Measurements from ENCODE around the gene RASGRP2. TPM values are rescaled to one million over a fixed set of nuclear protein-coding genes. Genes with fewer than 3 reads are reported as not detected.

RASGRP2 gene
- total and polyA plus RNA-seq, 2 of the 8 experiments (the other 6 are each of a cell fraction or from before 2014, with no cell fraction given), result 40.6 to 45.7 TPM

DNA sequence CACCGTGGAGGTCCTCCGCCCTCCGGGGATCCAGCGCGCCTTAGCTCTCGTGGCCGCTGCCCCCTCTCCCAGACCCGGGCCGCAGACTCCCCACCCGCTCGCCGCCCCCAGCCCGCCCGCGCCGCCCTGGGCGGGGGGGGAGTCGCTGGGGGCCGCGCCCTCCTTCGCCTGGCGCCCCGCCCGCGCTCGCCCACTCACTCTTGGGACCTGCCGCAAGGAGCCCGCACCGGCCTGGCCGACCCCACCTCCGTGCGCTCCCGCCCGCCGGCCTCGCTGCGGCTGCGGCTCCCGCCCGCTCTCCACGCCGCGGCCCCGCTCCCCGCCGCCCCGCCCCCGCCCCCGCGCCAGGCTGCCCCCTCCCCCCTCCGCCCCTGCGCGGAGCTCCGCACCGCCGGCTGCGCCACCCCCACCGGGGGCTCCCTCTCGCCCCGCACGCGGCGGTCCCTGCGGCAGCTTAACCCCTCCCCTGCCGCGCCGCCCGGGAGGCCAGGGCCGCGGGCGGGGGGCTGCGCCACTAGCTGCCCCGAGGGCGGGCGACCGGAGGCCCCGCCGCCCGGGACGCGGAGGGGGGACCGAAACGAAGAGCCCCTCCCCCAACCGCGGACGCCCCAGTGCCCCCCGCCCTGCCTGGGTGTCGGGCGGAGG is 724 bp upstream of the RASGRP2 start:
- Histone ChIP-seq H3K23ac (ENCODE audit: insufficient read length) (no peak overlapping the region), H3K23me2 (ENCODE audit: low read depth, low read length) (peaks cover 35% of the 10 kb centered on the region), H2BK5ac (ENCODE audit: low read depth, low read length) (no peak overlapping the region), H3K4ac (replicated peaks; ENCODE audit: insufficient read length, low read depth, low read length) (no peak overlapping the region), H3K4me1 (replicated peaks in 1 of 4; ENCODE audit: control insufficient read depth in 3 of 4, insufficient read depth in 4 of 4, low read length in 3 of 4) (peaks cover 4 to 27% (median 23%) of the 10 kb centered on the region in 4 experiments), H2BK15ac (ENCODE audit: low read length) (no peak overlapping the region), H3K56ac (replicated peaks; ENCODE audit: insufficient read length, low read depth, low read length) (no peak overlapping the region), H3K9me3 (ENCODE audit: insufficient read depth in 2 of 2, low read depth in 1 of 2, low read length in 1 of 2) (no peaks in the 10 kb centered on the region), H3K9ac (replicated peaks in 1 of 4; ENCODE audit: extremely low read depth in 1 of 4, low read depth in 3 of 4, low read length in 3 of 4) (no peak overlapping the region), H4K5ac (ENCODE audit: insufficient read length, low read depth, low read length) (no peak overlapping the region), H4K91ac (replicated peaks; ENCODE audit: insufficient read length, low read length) (no peak overlapping the region), H4K20me1 (replicated peaks in 1 of 2; ENCODE audit: control insufficient read depth in 1 of 2, insufficient read depth in 2 of 2, low read length in 2 of 2) (no peaks in the 10 kb centered on the region), H2AK5ac (ENCODE audit: low read depth, low read length) (no peak overlapping the region), H3K79me2 (ENCODE audit: control insufficient read depth in 1 of 2, insufficient read depth in 2 of 2, low read length in 2 of 2) (no peaks in the 10 kb centered on the region), H3K79me1 (ENCODE audit: low read depth, low read length) (no peaks in the 10 kb centered on the region), H4K8ac (ENCODE audit: extremely low read depth, insufficient read depth, low read length) (no peak overlapping the region), H3K27ac (ENCODE audit: low read depth, low read length) (no peak overlapping the region), H3K14ac (ENCODE audit: insufficient read length) (no peak overlapping the region), H2BK12ac (ENCODE audit: low read depth, low read length) (no peak overlapping the region), H2BK120ac (replicated peaks; ENCODE audit: low read depth, low read length) (no peak overlapping the region), H3K4me3 (ENCODE audit: extremely low read depth in 1 of 4, insufficient read depth in 2 of 4, low read depth in 3 of 4, low read length in 4 of 4) (peak overlapping the region; percentile 48 to 67 (median 56)), H3K18ac (ENCODE audit: extremely low read depth, low read length) (0 out of 2 replicates have a peak overlapping the region, but pooled peaks have one; percentile 65), H3K36me3 (ENCODE audit: control insufficient read depth in 2 of 4, insufficient read depth in 4 of 4, low read length in 3 of 4) (no peaks in the 10 kb centered on the region), H3K4me2 (ENCODE audit: insufficient read depth in 1 of 2, low read depth in 2 of 2, low read length in 2 of 2) (peak overlapping the region; percentile 87 to 89), H3K27me3 (replicated peaks in 1 of 4; ENCODE audit: control insufficient read depth in 3 of 4, extremely low read depth in 1 of 4, insufficient read depth in 3 of 4, low read length in 3 of 4) (peaks cover 0 to 32% (median 19%) of the 10 kb centered on the region in 4 experiments; a peak in 5 of 7 replicates), H2AFZ (ENCODE audit: low read length) (no peak overlapping the region), H2BK20ac (ENCODE audit: low read length) (no peak overlapping the region)
- 0% methylated on average over 2 of the region's 89 CpGs; no CpG with 5 or more reads in 1 of the 2 experiments for WGBS, 2 experiments (ENCODE audit: extremely low coverage in 1 of 2, insufficient coverage in 1 of 2, insufficient read length in 1 of 2, insufficient replicate concordance in 2 of 2, low coverage in 1 of 2, low lambda C conversion rate in 2 of 2, missing lambda C conversion rate in 1 of 2)
- 0 out of 2 replicates have a peak, but pooled peaks have one; percentile 25 for TF ChIP-seq EGR1 (IDR thresholded peaks at IDR 0.05; ENCODE audit: borderline replicate concordance, low read depth, low read length)
- TF ChIP-seq KDM4A (IDR thresholded peaks at IDR 0.05; ENCODE audit: low read depth, low read length, severe bottlenecking), result peak; percentile 8
- TF ChIP-seq, protein P1, sequence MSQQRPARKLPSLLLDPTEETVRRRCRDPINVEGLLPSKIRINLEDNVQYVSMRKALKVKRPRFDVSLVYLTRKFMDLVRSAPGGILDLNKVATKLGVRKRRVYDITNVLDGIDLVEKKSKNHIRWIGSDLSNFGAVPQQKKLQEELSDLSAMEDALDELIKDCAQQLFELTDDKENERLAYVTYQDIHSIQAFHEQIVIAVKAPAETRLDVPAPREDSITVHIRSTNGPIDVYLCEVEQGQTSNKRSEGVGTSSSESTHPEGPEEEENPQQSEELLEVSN (IDR thresholded peaks at IDR 0.05), result no peak
- no peak for TF ChIP-seq MAFK (IDR thresholded peaks at IDR 0.05; ENCODE audit: low read depth, low read length)
- FAIRE-seq (no peak), DNase-seq (ENCODE audit: low read depth in 1 of 2, low spot score in 2 of 2) (peak in 1 of 2 experiments; percentile 59)
- CTCF ChIA-PET (ENCODE audit: partially characterized antibody), result interaction anchor here (0.6 to 23.7 kb wide), 11 partner anchors 8 to 858 kb away, joined by 3 to 376 read pairs (median 17); partner anchors contain the start of gene PYGM
- POLR2A ChIA-PET (ENCODE audit: partially characterized antibody), result interaction anchor here (0.6 to 42.9 kb wide), 7 partner anchors 9 to 511 kb away, joined by 3 to 1087 read pairs (median 3); partner anchors contain the start of genes PYGM and SF1
